Dermis blood vessel endothelial cell (primary cell): ENCODE results near the gene RASA3. TPM values are rescaled to one million over a fixed set of nuclear protein-coding genes. Genes with fewer than 3 reads are reported as not detected.

ENCODE experiments used
- DNase-seq: peaks from one replicate; pipeline ENCODE4 v3.0.0; 2010
- total RNA-seq: library from RNA; depleted of rRNA; stranded (reverse); fragments of >200 nt; gene quantifications from 2 replicates; pipeline ENCODE4 v1.2.3, GENCODE V29; 2014

RASA3 gene
- total RNA-seq, 1 donor from 2014 or later: 35.4 TPM

DNA sequence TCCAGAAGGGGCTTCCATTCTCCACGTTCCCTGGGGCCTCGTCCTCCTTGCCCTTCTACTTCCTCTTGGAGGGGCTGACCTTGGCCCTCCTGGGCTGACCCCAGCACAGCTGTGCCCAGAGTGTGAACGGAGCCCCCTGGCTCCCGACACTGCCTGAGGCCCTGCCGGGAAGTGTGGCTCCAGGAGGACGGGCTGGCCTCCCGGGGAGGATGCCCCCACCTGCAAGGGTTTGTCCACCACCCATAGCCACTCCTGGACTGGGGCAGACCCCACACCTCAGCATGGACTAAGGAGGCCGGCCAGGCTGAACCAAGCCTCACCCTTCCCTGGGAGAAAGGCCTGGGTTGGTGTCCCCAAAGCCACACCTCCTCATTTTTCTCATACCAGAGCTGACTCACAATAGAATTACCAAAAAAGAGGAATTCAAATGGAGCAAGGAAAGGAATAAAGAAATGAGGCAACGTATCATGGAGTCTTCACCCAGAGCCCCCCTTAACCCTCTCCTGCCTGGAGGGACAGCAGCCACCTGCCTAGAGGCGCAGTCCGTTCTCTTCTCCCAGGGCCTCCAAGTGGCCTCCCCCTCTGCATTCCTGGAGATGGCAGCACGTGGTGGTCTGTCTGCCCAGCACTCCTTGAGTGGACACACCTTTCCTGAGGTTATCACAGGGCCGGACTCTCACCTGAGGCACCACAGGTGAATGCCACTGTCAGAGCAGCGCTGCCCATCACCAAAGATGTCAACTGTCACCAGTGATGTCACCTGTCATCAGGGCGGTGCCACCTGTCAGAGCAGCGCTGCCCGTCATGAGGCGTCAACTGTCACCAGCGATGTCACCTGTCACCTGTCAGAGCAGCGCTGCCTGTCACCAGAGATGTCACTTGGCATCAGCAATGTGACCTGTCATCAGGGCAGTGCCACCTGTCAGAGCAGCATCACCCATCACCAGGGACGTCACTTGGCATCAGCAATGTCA is 155.4 kb downstream of the RASA3 start:
- no peak for DNase-seq

GRCh38 chr13:113975416-113975815 is 157.0 kb downstream of the RASA3 start:
- no peak for DNase-seq

DNA sequence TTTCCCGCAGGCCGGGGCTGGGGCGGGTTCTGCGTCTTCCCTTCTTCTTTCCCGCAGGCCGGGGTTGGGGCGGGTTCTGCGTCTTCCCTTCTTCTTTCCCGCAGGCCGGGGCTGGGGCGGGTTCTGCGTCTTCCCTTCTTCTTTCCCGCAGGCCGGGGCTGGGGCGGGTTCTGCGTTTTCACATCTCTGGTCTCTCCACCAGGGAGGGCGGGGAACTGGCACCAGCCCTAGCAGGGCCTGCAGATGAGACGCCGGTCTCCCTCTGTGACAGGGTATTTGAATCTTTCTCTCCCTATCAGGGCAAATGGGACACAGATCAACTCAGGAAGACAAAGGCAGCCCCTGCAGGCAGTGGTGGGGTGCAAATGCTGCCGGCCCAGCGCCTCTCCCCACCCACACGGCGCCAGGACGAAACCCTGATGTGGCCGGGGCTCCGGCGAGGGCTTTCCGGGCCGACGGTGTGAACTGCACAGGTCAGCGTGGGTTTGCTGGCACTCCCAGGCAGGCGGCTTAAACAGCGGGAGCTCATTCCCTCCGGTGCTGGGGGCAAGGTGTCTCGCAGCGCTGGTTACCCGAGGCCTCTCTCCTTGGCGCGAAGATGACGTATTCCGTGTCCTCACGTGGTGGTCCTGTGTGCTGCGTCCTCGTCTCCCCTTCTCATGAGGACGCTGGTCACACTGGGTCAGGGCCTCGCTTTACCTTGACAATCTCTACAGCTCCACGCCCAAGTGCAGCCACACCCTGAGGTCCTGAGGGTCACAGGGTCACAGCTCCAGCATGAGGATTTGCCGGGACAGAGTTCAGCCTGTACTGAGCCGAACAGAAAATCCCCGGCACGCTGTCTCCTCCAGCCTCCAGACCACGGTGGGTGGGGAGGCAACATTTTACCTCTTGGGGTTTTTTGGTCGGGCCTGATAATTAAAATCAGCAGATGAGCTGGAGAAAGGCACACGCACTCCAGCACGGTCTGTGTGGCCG is 157.8 kb downstream of the RASA3 start:
- no peak for DNase-seq

DNA sequence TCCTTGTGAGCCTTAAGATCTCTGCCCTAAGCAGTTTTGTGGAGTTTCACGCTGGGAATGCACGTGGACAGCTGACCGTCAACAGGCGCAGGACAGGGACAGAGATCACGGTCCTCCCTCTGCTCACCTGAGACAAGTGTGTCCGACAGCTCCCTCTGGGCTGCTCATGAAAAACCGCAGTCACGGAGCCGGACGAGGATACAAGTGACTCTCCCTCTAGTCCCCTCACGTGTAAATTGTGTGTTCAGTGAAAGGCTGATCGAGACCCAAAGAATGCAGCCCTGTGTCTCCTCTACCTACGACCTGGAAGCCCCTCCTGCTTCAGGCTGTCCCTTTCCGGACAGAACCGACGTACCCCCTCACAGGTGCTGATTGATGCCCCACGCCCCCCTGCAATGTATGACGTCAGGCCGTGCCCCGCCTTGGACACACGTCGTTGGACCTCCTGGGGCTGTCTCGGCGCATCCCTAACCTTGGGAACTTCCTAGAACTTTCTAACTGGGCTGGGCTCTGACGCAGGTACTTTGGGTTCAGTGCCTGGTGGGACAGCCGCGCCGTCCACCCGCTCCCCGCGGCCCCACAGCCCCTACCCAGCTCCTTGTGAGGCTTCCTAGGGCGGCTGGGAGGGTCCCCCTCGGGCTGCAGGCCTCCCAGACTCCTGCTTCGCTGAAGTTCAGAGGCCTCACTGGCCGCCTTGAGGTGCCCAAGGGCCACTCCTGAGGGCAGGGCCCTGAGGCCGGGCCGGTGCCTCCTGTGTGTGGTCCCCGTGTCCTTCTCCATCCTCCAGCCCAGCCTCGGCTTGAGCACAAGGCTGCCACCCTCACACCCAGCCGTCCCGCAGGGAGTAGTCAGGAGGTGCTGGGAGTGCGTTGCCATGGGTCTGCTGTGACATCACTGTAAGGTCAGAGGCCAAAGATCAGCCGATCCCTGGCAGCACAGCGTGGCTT is 158.9 kb downstream of the RASA3 start, which contains the start of gene C13orf46:
Gene C13orf46 (minus strand): TSS at position 859 of the 947 bp plus-strand sequence. CDS start 79 bp downstream, at position 780.
- DNase-seq: no peak

- no peak for DNase-seq
Observed at GRCh38 chr13:113972451-113973217, 159.8 kb downstream of the RASA3 start.

DNA sequence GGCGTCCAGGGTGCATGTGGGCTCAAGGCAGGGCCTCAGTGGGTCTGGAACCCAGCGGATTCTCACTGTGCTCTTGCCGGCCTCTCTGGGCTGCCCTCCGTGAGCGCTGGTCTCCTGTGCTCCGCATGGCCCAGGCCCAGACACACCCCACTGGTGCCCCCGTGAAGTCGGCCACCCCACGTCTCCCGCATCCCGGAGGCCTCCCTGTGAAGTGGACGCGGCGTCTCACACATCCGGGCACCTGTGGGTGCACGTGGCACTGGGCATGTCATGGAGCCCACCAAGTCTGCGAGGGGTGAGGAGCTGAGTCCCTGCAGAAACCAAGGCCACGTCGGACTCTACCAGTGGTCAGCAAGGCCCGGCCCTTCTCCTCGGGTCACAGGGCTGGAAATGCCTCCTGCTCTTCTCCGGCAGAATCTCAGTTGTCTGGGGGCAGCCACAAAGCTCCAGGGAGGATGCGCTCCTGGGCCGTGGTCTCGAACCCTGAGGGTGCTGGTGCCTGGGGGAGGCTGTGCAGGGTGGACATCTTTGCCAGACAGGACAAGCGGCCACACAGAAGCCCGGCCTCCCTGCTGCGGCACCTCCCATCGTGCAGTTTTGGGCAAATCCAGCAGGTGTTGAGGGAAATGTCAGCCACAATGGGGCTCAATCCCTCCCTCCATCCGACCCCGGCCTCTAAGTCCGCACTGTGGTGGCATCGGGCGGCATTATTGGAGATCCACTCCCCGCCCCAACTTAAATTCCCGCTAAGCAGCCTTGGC is 160.8 kb downstream of the RASA3 start:
- no peak for DNase-seq

- no peak for DNase-seq
Observed at GRCh38 chr13:113970810-113971470, 161.5 kb downstream of the RASA3 start.

DNA sequence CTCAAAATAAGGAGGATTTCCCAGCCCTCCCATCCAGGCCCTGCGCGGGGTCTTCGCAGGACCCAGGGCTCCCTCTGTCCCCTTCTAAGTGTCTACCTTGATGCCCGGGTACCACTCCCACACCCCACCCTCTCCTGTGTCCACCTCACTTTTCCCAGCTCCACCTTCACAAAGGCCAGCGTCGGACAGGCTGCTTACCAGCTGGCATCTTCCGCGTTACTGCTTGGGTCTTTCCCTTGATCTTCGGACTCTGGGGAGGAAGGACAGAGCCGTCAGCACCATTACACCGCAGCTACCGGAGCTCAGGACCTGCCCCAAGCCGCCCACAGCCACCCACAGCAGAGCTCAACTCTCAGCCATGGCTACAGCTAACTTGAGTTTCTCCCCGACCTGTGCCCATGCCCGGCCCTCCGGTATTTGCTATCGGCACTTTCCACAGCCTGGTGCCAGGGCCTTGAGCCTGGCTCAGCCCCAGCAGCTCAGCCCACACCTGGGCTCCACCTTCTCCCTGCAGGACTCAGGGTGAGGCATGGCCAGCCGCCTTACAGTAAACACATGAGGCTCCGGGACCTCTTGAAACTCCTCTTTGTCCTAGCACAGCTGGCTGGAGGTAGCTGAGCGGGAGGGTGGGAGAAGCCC is 162.3 kb downstream of the RASA3 start:
- DNase-seq: no peak

DNA sequence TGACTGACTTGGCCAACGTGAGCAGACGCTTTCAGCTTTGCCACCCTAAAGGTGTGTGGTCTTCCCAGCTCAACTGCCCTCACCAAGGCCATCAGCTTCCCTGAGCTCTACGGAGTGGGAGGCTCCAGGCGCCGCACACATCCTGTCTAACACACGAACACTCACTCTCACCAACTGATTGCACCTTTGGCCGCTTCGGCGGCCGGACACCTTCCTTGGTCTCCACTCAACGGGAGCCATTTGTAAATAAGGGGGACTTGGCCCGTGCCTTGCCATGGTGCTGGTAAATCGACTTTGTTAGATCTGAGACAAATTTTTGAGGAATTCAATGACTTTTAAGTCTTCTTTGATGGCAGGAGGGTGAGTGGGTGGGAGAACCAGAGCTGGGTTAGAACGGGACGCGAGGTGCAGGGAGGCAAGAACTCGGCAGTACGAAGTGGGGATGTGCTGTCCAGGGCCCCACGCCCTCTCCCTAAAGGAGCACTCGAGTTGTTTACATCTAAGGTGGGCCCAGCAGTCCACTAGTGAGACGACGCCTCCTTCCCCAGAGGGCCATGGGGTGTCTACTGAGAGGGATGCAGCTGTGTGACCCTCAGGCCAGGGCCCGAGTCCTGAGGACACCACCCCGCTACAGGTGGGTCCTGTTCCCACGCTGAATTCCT is 163.0 kb downstream of the RASA3 start:
- no peak for DNase-seq

- DNase-seq: no peak
Observed at GRCh38 chr13:113968463-113969310, 163.7 kb downstream of the RASA3 start.

GRCh38 chr13:113967729-113968462 is 164.5 kb downstream of the RASA3 start:
- DNase-seq: no peak

DNA sequence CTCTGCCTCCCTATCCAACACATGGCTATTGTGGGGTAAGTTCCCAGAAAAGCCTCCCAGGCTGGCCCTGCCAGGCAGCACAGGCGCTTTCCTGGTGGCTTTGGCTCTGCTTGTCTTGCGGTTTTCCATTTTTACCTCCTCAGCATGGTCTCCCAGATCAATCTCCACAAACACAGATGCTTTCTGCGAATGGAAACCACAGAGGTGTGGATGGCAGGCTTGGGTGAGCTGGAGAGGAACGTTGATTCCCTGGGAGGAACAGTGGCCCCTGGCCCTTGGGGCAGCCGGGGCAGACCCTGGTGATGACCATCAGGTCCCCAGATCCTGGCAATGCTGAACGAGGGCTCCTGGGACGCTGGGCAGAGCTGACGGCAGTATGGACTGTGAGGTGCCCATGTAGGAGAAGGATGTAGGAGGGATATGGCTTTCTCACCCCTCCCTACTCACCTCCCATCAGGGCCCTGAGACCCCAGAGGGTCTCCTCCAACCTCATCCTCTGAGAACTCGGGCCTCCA is 165.2 kb downstream of the RASA3 start:
- DNase-seq: no peak

GRCh38 chr13:113965968-113966884 is 166.2 kb downstream of the RASA3 start:
- DNase-seq: no peak

DNA sequence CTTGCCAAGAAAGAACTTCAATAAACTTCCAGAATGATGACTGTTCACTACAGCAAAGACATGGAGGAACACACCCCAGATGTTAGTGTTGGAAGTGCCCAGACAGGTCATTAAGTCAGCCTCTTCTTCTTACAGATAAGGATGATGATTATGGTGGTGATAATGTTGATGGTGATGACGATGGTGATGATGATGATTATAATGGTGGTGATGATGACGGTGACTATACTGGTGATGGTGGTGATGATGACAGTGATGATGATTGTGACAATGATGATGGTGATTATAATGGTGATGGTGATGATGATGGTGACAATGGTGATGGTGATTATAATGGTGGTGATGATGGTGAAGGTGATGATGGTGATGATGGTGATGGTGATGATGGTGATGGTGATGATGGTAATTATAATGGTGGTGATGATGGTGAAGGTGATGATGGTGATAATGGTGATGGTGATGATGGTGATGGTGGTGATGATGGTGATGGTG is 167.0 kb downstream of the RASA3 start:
- DNase-seq: no peak

GRCh38 chr13:113964251-113964995 is 168.0 kb downstream of the RASA3 start:
- DNase-seq: no peak
